GM12878 (cell line): Measurements from ENCODE around the gene THSD4.

Source experiments
- CTCF ChIP-seq, 3 experiments: IDR thresholded peaks in 2 of 3; conservative IDR thresholded peaks in 1 of 3; 2 replicates each; pipeline ENCODE4 v1.5.1; 2011; ENCODE audit warnings: low read depth in 3 of 3, low read length in 3 of 3, mild to moderate bottlenecking in 3 of 3, control low read depth in 2 of 3, moderate library complexity in 2 of 3, inconsistent platforms in 1 of 3, mixed read lengths in 1 of 3; ENCODE audit not compliant: control insufficient read depth in 2 of 3, insufficient read depth in 1 of 3; ENCODE audit errors: extremely low read depth in 1 of 3
- IKZF1 ChIP-seq: fragments of 450-650 bp; conservative IDR thresholded peaks from 2 replicates; pipeline ENCODE4 v1.6.1; 2017; ENCODE audit warnings: antibody characterized with exemption, mild to moderate bottlenecking
- POLR2A ChIP-seq: IDR thresholded peaks from 2 replicates; pipeline ENCODE4 v1.6.1; 2011; ENCODE audit warnings: low read depth, mild to moderate bottlenecking, low read length
- POLR2AphosphoS5 ChIP-seq: IDR thresholded peaks from 2 replicates; pipeline ENCODE4 v1.6.1; 2011; ENCODE audit warnings: mild to moderate bottlenecking, low read length, inconsistent platforms
- SPI1 ChIP-seq: IDR thresholded peaks from 2 replicates; pipeline ENCODE4 v1.6.1; 2011; ENCODE audit warnings: low read depth, mild to moderate bottlenecking, low read length, moderate library complexity, borderline replicate concordance; ENCODE audit not compliant: insufficient read depth
- ZNF217 ChIP-seq: fragments of 450-650 bp; IDR thresholded peaks from 2 replicates; pipeline ENCODE4 v1.6.1; 2017; ENCODE audit warnings: antibody characterized with exemption, mild to moderate bottlenecking
- ZNF384 ChIP-seq: IDR thresholded peaks from 2 replicates; pipeline ENCODE4 v1.6.1; 2012; ENCODE audit warnings: low read depth, mild to moderate bottlenecking, low read length, improper control_type of control experiment, borderline replicate concordance
- TF ChIP-seq, protein P1 (sequence below): fragments of 450-650 bp; IDR thresholded peaks from 2 replicates; pipeline ENCODE4 v1.6.1; 2017; ENCODE audit warnings: mild to moderate bottlenecking, moderate library complexity

DNA sequence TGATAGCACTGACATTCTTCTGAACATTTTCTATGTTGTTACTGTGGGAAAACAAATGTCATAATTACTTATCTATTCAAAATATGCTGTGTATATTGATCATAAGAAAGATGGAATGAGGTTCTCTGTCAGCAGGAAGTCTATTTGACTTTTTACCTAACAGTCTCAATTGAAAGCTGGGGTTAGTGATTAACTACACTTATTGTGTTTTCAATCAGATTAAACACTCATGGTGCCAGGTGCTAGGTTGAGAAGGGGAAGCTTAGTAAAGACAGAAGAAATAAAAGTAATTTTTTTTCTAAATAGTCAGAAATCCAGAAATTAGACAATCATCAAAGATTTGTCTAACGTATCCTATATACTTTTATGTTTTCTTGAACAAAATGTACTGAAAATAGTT, 414.1 kb downstream of the THSD4 start:
- TF ChIP-seq SPI1, result no peak
- TF ChIP-seq, protein P1, sequence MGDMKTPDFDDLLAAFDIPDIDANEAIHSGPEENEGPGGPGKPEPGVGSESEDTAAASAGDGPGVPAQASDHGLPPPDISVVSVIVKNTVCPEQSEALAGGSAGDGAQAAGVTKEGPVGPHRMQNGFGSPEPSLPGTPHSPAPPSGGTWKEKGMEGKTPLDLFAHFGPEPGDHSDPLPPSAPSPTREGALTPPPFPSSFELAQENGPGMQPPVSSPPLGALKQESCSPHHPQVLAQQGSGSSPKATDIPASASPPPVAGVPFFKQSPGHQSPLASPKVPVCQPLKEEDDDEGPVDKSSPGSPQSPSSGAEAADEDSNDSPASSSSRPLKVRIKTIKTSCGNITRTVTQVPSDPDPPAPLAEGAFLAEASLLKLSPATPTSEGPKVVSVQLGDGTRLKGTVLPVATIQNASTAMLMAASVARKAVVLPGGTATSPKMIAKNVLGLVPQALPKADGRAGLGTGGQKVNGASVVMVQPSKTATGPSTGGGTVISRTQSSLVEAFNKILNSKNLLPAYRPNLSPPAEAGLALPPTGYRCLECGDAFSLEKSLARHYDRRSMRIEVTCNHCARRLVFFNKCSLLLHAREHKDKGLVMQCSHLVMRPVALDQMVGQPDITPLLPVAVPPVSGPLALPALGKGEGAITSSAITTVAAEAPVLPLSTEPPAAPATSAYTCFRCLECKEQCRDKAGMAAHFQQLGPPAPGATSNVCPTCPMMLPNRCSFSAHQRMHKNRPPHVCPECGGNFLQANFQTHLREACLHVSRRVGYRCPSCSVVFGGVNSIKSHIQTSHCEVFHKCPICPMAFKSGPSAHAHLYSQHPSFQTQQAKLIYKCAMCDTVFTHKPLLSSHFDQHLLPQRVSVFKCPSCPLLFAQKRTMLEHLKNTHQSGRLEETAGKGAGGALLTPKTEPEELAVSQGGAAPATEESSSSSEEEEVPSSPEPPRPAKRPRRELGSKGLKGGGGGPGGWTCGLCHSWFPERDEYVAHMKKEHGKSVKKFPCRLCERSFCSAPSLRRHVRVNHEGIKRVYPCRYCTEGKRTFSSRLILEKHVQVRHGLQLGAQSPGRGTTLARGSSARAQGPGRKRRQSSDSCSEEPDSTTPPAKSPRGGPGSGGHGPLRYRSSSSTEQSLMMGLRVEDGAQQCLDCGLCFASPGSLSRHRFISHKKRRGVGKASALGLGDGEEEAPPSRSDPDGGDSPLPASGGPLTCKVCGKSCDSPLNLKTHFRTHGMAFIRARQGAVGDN, result no peak
- no peak for TF ChIP-seq CTCF (IDR thresholded peaks at IDR 0.05 in 2 of 3, conservative IDR thresholded peaks at IDR 0.05 in 1 of 3; ENCODE audit: control insufficient read depth in 2 of 3, extremely low read depth in 1 of 3, insufficient read depth in 1 of 3, low read depth in 3 of 3, low read length in 3 of 3)
- TF ChIP-seq POLR2AphosphoS5, result no peak
- no peak for TF ChIP-seq ZNF217
- no peak for TF ChIP-seq POLR2A
- TF ChIP-seq IKZF1, result no peak
- no peak for TF ChIP-seq ZNF384
